Thoracic aorta (tissue), 2 donors: ENCODE measurements around the gene HLA-DMB. TPM values are rescaled to one million over a fixed set of nuclear protein-coding genes. Genes with fewer than 3 reads are reported as not detected.
A peak's percentile ranks its signal among the peaks of the same experiment; 100 is the strongest.

Experiments
- ATAC-seq: fragments of 150-250 bp; one replicate; pipeline ENCODE4 v1.8.0; 2017; ENCODE audit warnings: low read depth; ENCODE audit not compliant: insufficient number of reproducible peaks, low FRiP score
- DNase-seq: peaks from one replicate; pipeline ENCODE4 v3.0.0-alpha.2; 2020; ENCODE audit warnings: low spot score
- H3K27ac ChIP-seq, 2 donors: fragments of 200-600 bp; sonication (generic); 1 replicate in 1 of 2; 2 replicates in 1 of 2; pipeline ENCODE4 v1.5.1; 2016; ENCODE audit warnings: mild to moderate bottlenecking in 2 of 2, moderate library complexity in 2 of 2
- H3K27me3 ChIP-seq: fragments of 200-600 bp; sonication (generic); replicated peaks from 2 replicates; pipeline ENCODE4 v1.6.0; 2016; ENCODE audit warnings: mild to moderate bottlenecking; ENCODE audit not compliant: insufficient read depth
- H3K36me3 ChIP-seq: fragments of 200-600 bp; sonication (generic); one replicate; pipeline ENCODE4 v1.5.1; 2016
- H3K4me1 ChIP-seq, 2 donors: fragments of 200-600 bp; sonication (generic); 1 replicate in 1 of 2; 2 replicates in 1 of 2; pipeline versions ENCODE4 v1.5.1 to v1.6.0; 2016; ENCODE audit warnings: low read depth in 2 of 2, mild to moderate bottlenecking in 1 of 2; ENCODE audit not compliant: control insufficient read depth in 1 of 2
- H3K4me3 ChIP-seq: fragments of 200-600 bp; sonication (generic); 2 replicates; pipeline ENCODE4 v1.5.1; 2016; ENCODE audit warnings: mild to moderate bottlenecking
- H3K9me3 ChIP-seq: fragments of 200-600 bp; sonication (generic); 2 replicates; pipeline ENCODE4 v1.5.1; 2016
- total RNA-seq, 2 donors: library from RNA; depleted of rRNA; stranded (reverse); fragments of >200 nt; gene quantifications; one replicate each; pipeline versions ENCODE4 v1.1.0 to v1.2.3, GENCODE V29; 2016
- TF ChIP-seq, protein P1 (sequence below): fragments of 200-600 bp; sonication (generic); IDR thresholded peaks from one replicate; pipeline ENCODE4 v1.5.1; 2019; ENCODE audit warnings: antibody characterized with exemption

The HLA-DMB gene
- total RNA-seq, 2 donors from 2014 or later = 13.5 to 34.4 TPM

DNA sequence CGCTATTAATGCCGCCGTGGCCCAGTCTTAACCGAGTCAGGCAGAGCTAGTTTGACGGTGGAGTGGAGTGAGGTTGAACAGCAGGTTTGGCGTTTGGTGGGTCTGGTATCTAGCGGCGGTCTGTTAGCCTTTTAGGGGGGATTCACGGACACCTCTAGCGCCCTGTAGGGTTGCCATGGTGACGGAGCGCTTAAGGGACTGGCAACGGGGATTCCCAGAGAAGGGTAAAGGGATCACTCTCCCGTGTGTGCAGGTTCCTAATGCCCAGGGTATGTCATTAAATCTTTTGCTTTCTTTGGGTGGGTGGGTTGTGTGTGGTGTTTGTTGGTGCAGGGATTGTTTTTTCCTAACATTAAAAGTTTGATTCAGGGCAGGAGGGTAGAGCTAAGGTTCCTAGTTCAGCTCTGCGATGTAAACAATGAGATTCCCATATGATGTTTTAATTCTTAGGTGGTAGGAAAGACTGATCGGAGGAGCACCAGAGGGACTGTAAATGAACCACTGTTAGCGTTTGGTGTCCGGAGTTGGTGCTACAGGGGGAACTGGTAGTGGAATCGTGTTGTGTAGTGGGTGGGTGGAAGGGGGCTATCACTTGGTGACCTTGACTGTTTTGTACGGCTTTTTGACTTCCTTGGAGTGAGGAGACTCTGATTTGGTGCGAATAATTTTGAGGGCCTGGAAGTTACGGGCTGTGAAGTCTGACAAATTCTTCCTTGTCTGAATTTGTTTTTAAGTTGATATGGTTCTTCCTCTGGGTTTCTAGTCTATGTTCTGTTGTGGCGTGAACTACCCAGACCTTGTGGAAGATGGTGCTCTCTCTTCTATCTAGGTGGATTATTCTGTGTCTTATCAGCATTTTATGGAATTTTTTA lies 32.6 kb upstream of the HLA-DMB start:
- ATAC-seq (no peak), DNase-seq (no peak)
- peaks cover 26 to 40% of the 10 kb centered on the region in 2 donors for H3K4me1 ChIP-seq
- H3K36me3 ChIP-seq = peaks cover 44% of the 10 kb centered on the region
- H3K27me3 ChIP-seq = no peaks in the 10 kb centered on the region
- peak overlapping the region; percentile 57 to 100 for H3K27ac ChIP-seq
- peak overlapping the region; percentile 86 for H3K4me3 ChIP-seq
- H3K9me3 ChIP-seq = no peaks in the 10 kb centered on the region
- TF ChIP-seq, protein P1, sequence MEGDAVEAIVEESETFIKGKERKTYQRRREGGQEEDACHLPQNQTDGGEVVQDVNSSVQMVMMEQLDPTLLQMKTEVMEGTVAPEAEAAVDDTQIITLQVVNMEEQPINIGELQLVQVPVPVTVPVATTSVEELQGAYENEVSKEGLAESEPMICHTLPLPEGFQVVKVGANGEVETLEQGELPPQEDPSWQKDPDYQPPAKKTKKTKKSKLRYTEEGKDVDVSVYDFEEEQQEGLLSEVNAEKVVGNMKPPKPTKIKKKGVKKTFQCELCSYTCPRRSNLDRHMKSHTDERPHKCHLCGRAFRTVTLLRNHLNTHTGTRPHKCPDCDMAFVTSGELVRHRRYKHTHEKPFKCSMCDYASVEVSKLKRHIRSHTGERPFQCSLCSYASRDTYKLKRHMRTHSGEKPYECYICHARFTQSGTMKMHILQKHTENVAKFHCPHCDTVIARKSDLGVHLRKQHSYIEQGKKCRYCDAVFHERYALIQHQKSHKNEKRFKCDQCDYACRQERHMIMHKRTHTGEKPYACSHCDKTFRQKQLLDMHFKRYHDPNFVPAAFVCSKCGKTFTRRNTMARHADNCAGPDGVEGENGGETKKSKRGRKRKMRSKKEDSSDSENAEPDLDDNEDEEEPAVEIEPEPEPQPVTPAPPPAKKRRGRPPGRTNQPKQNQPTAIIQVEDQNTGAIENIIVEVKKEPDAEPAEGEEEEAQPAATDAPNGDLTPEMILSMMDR = no peak

DNA sequence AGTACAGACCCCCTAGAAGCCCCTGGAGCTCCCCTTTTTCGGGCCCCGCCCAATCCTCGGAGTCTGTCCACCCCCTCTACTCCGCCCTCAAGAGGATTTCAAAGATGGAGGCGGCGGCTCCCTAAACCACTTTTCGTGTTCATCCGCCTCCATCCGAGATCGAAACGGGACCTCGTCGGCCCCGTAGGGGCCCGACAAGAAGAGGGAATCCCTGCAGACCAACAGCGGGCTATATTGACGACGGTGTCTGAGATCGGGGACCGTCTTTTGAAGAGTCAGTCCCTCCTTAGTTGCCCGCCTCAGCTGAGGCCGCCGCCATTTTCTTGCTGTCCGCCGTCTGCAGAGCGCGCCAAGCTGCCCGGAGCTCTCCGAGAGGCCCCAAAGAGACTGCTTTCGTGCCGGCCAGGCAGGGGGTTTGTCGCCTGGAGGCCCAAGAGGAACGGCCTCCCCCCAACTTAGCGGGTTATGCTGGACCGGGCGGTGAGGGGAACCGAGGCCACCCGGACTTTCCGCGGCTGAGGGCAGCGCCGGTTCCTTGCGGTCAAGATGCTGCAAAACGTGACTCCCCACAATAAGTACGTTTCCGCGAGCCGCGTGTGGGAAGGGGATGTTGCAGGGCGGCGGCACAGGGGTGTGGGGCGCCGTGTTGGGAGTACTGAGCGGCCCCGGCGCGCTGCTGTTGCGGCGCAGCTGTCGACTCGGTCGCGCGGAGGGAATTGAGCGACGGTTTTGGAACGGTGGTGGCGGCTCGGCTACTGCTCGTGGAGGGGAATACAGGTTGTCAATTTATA lies 31.7 kb upstream of the HLA-DMB start:
- ATAC-seq = no peak
- H3K4me3 ChIP-seq = peak overlapping the region; percentile 86
- no peaks in the 10 kb centered on the region for H3K27me3 ChIP-seq
- peak overlapping the region; percentile 57 to 100 for H3K27ac ChIP-seq
- H3K36me3 ChIP-seq = peaks cover 36% of the 10 kb centered on the region
- H3K9me3 ChIP-seq = no peaks in the 10 kb centered on the region
- peaks cover 26 to 37% of the 10 kb centered on the region in 2 donors for H3K4me1 ChIP-seq
- no peak for DNase-seq
- TF ChIP-seq, protein P1 = no peak

DNA sequence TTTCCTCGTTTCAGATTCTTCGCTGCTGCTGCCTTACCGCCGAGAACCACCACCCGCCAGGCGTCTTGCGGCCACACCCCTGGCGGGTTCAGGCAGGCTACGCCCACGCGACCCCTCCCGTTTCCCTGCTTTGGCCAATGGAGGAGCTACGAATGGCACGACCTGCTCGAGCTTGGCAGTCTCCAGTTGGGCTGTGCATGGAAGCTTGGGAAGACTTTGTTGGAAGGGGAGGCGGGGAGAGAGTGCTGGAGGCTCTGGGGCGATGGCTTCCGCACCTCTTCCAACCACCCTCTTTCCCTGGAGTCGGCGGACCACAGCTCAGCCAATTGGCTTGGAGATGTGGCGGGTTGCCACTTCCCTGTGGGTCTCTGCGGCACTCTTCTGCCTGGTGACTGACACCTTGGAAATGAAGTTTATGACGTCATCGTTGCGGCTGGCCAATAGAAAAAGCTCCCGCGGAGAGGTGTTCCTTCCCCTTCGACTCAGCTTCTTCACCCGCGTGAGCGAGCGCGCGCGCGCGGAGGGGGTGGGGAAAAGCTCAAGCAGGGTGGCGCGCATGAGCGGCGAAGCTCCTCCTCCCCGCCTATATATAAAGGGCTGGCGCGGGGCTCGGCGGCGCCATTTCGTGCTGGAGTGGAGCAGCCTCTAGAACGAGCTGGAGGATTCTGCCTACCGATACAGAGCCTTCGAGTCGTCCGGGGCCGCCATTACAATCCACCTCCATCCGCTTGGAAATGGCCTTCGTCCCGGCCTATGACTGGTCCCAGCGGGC lies 30.9 kb upstream of the HLA-DMB start:
- DNase-seq (peak; percentile 97), ATAC-seq (peak; percentile 73)
- Histone ChIP-seq H3K4me3 (peak overlapping the region; percentile 86), H3K27me3 (no peaks in the 10 kb centered on the region), H3K27ac (peak overlapping the region; percentile 99 to 100), H3K4me1 (peaks cover 27 to 37% of the 10 kb centered on the region in 2 donors), H3K9me3 (no peaks in the 10 kb centered on the region), H3K36me3 (peaks cover 28% of the 10 kb centered on the region)
- TF ChIP-seq, protein P1 = peak; percentile 8

DNA sequence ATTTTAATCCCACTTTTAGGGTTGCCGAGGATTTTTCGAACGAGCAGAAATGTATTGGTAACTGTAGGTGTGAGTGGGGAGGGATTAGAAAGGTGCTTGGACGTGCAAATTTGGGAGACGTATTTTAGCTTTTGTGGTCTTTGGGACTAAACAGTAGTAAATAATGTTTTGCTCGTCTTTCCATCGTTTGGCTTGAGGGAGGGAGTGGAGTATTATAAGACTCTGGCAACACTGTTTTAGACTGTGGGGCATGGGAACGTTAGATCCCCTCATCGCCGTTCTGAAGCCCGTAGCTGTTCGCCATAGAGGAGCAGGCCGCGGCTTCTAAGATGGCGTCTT lies 30.4 kb upstream of the HLA-DMB start:
- ATAC-seq (no peak), DNase-seq (no peak)
- peaks cover 23% of the 10 kb centered on the region for H3K36me3 ChIP-seq
- H3K4me1 ChIP-seq = peaks cover 27 to 37% of the 10 kb centered on the region in 2 donors
- H3K27me3 ChIP-seq = no peaks in the 10 kb centered on the region
- TF ChIP-seq, protein P1 = no peak
- H3K27ac ChIP-seq = peak overlapping the region; percentile 99 to 100
- peak overlapping the region; percentile 86 for H3K4me3 ChIP-seq
- no peaks in the 10 kb centered on the region for H3K9me3 ChIP-seq
